HG03558 (cell line): Measurements from ENCODE around the gene TULP1.
"Not testable (repeated sequence)": the region's sequence is repeated elsewhere in the genome, so short reads cannot be mapped to it uniquely, and the experiment has no call there.

ENCODE experiments used
- ATAC-seq: cut with Tn5 transposase; IDR thresholded peaks from one replicate; pipeline ENCODE4 v1.9.1; 2021; ENCODE audit warnings: moderate number of reproducible peaks; ENCODE audit not compliant: unreplicated experiment; ENCODE audit errors: extremely low read depth

The TULP1 gene

DNA sequence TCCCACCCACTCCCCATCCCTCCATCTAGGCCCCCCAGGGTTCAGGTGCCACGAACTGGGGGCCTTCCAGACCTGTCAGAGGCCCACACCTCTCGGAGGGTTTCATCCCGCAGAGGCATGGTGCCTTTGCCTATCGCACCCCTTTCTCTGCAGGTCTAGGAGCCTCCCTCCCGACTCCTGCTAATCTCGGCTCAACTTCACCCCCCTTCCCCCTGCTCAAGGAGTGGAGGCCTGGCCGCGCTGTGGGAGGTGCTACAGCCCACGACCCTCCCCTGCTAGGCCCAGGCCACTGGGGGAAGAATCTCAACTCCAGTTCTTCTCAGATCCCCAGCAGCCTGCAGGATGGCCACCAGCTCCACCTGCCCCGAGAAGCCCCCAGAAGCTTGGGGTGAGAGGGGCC lies at the start of gene TULP1:
Gene TULP1 (minus strand): TSS at position 157 of the 400 bp plus-strand sequence. CDS start 38 bp downstream, at position 119.
- ATAC-seq = no peak

DNA sequence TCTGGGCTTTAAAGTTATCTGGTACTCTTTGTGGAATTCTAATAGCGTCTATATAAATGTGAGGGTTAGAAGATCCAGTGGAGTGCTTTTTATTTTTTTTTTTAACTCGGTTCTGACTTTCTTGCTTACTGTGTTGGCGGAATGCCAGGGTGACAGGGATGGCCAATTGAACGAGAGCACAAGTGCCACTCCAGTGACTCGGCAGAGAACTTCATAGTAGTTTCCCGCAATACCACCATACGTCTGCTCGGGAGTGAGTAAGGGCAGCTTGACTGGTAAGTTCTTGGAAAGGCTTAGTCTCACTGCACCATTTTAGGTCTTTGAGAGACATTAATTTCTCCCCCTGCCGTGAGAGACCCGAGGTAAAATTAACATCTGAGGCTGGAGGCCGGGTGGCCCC lies 49.4 kb upstream of the TULP1 start:
- ATAC-seq = no peak

DNA sequence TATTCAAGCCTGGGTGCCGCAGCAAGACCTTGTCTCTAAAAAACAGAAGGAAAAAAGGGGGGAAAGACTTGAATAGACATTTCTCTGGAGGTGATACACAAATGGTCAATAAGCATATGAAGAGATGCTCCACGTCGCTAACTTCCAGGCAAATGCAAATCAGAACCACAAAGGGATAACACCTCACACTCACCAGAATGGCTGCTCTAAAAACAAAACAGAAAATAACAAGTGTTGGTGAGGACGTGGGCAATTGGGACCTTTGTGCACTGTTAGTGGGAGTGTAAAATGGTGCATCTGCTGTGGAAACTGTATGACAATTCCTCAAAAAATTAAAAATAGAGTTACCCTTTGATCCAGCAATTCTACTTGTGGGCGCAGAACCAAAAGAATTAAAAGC lies 48.4 kb upstream of the TULP1 start:
- ATAC-seq = no peak

DNA sequence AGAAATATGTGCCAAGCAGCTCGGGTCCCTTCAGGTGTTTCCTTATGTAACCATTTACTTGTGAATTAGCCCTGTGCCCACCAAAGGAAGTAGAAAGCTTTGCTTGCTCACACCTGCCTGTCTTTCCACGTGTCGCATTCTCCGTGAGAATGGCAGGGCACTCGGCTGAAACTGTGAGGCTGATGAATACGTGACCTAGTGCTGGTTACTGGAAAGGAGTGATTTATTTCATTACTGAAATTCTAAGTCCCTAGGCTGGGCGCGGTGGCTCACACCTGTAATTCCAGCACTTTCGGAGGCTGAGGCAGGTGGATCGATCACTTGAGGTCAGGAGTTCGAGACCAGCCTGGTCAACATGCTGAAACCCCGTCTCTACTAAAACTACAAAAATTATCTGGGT lies 45.9 kb upstream of the TULP1 start:
- no peak for ATAC-seq

DNA sequence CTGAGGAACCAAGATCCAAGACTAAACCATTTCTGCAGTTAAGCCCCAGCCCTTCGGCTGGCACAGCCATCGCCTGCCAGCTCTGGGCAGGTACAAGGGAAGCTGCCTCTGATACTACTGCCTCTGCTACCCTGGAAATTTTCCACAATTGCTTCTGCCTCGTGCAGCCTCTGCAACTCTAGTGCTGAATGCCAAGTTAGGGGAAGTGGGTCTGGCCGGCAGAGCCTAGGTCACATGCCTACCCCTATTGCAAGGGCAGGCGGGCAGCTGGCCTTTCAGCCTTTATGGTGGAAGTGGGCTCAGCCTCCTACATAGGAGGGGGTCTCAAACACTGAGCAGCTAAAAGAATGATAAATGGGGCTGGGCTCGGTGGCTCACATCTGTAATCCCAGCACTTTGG lies 44.5 kb upstream of the TULP1 start:
- ATAC-seq = no peak

DNA sequence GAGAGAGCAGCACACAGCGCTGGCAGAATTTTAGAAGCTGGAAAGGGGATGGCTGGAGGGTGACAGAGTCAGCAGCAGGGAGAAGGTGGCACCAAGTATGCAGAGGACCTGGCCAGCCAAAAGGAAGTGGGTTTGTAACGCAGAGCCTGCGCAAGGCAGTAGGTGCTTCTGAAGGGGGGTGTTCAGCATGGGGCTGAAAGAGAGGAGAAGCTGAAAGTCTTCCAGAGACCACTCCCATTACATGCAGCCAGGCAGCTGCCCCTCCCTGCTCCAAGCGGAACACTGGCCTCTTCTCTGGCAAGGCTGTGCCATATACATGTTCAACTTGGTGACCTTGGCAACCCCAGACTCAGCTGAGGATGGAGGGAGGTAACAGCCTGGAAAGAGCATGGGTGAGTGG lies 42.1 kb upstream of the TULP1 start:
- no peak for ATAC-seq

DNA sequence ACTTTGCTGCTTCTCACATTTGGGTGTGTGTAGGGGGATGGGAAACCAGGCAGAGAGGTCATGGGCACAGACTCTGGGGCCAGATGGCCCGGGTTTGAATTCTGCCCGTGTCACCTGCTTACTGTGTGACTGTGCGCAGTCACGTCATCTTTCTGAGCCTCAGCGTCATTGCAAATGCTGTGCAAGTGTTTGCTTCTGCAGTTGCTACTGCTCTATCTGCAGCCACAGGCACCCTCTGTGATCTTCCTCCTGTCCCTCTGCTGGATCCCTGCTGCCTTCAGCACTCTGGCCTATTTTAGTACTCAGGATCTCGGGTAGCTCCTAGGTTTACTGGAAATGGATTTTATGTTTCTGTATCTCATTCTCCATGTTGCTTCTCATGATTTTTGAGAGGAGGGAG lies 40.6 kb upstream of the TULP1 start:
- no peak for ATAC-seq

DNA sequence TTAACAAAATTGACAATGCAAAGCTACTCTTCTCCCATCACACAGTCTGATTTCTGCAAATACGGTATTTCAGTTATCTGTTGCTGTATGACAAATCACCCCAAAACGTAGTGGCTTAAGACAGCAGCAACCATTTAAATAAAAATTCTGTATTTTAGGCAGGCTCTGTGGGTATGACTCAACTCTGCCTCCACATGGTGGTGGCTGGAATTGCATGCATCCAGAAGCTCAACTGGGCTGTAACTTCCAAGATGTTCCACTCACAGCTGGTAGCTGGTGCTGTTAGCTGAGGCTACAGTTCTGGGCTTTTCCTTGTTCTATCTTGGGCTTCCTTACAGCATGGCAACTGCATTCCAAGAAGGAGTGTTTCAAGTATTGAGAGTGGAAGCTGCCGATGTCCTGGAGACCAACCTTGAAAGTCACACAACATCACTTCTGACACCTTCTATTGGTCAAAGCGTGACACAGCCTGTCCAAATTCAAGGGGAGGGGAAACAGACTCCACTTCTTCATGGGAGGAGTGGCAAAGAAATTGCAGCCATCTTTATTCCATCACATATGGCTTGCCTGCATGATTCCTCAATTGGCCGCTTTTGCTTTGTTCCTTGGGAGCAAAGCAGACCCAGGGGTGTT lies 39.7 kb upstream of the TULP1 start:
- ATAC-seq = no peak

DNA sequence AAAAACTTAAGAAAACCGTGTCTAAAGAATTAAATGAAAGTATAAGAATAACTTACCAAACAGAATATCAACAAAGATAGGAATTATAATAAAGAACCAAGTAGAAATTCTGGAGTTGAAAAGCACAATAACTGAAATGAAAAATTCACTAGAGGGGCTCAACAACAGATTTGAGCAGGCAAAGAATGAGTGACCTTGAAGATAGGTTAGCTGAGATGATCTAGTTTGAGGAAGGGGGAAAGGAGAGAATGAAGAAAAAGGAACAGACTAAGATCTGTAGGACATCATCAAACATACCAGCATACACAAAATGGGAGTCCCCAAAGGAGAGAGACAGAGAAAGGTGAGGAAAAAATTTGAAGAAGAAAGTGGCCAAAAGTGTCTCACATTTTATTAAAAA lies 37.7 kb upstream of the TULP1 start:
- ATAC-seq = no peak

DNA sequence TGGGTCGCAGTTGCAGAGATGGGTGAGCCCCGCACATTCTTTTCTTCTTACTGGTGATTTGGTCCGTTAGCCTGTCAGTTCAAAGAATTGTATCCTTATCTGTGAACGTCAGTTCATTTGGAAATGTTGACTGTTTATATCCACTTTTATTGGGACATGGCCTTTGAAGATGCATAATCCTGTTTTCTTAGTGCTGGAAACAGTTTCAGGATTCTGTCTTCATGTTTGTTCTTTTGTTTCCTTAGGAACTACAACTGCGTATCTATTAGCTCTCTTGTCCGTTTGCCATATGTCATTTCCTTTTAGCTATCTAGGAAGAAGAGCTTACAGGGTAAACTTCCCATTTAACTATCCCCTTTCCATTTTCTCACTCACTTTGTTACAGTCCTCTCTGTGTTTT lies 35.0 kb upstream of the TULP1 start:
- no peak for ATAC-seq

DNA sequence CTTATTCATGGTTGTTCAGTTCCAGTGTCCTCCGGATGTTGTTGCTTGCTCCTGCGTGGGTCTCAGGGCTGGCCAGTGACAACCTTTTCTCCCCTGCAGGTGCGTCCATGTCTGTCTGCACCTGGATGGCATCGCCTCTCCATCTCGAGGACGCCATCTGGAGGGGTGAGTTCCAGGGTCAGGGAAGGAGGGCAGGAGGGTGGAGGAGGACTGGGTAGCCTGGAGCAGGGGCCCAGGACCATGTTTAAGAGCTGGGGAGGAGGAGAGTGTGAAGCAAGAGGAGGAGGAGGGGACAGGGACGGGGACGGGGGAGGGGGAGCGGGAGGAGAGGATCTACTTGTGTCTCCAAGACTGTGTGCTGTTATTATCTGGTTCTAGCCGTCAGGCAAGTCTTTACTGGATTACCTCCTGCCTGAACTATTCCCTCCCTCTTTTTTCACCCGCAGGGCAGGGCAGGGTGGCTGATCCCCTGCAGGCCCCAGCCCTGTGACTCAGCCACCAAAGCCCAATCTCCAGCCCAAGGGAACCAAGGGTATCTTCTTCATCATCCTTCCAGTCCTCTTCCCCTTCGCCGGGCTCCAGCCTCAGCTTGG lies 32.2 kb upstream of the TULP1 start:
- no peak for ATAC-seq

DNA sequence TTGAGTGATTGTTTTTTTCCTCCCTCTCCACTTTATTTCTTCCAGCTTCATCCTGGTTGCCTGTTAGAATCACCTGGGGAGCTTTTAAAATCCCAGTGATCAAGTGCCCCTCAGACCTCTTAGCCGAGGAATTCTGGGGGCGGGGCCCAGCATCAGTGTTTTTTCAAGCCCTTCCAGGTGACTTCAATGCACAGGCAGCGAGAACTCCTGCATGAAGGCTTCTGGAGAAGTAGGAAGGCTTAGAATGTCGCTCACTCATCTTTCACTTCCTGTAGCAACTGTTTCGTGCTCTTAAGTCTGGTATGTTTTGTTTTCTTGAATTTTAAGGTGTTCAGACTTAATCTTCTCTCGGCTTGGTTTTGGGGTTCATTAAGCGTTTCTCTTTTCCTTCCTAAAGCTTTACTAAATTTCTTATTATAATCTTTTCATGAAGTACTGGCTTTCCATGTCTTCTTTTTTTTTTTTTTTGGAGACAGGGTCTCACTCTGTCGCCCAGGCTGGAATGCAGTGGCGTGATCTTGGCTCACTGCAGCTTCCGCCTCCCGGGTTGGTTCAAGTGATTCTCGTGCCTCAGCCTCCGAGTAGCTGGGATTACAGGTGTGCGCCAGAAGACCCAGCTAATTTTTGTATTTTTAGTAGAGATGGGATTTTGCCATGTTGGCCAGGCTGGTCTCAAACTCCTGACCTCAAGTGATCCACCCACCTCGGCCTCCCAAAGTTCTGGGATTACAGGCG lies 30.9 kb upstream of the TULP1 start:
- ATAC-seq = no peak

DNA sequence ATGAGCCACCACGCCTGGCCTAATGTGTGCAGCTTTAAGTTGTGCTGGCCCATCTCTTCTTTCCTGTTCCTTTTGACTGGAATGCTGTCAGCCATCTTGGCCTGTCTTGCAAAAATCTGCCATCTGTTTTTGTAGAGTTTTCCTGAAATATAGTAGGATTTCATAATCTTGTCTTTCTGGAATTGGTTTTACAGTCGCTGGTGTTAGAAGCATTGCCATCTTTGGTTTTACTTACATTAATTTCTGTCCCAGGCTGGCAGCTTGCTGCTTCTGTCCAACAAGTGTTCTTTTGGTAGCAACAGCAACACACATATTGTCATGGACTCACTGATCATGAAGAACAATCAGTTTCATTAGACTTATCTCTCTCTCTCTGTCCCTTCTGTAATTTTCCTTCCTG lies 29.1 kb upstream of the TULP1 start:
- no peak for ATAC-seq

DNA sequence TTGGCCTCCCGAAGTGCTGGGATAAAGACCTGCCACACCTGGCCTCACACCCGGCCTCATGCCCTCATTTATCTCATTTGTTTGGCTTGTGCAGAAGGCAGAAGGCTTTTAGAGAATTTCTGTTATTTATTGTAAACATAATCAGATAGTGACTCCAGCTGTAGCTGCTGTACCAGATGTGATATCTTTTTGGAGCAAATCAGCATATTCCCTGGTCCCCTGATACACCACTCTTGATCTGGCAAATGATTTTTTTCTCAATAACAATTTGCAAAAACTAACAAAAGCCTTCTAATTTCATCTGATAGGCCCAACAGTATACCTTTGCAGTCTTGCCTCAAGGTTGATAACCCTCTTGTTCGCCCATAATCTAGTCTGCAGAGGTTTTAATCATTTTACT lies 26.5 kb upstream of the TULP1 start:
- no peak for ATAC-seq

DNA sequence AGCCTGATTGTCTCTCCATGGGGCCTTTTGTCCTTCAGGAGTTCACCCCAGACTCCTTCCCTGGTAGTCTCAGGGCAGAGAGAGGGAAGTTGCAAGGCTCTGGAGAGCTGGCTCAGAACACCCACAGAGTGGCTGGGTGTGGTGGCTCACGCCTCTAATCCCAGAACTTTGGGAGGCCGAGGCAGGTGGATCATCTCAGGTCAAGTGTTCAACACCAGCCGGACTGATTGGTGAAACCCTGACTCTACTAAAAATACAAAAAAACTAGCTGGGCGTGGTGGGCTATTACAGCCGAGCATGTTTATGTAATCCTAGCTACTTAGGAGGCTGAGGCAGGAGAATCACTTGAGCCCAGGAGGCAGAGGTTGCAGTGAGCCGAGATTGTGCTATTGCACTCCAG lies 23.2 kb upstream of the TULP1 start:
- ATAC-seq = not testable (repeated sequence)

DNA sequence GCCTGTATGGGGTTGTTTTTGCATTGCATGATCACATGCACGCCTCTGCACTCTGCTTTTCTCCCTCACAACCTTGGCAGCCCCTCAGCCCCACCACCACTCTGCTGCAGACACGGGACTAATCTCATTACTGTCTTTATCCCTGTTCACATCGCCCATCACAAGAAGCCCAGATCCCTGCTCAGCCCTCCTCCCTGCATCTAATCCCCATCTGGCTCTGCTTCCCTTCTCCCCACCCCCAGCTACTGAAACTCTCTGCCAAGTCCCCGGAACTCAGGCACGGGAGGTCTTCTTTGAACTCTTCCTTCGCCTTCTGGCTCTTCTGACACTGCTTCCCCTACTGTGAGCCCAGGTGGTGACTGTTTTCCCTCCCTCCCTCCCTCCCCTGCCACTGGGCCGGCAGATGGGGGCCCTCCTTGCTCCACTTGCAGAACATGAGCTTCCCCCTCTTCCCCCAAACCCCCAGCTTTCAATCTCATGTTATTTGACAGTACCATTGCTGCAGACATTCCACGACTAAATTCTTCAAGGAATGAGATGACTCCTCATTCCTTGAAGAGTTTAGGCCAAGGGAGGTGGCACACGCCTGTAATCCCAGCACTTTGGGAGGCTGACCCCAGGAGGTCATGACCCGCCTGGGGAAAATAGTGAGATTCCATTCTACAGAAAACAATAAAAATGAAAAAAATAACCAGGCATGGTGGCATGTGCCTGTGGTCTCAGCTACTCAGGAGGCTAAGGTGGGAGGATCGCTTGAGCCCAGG lies 21.9 kb upstream of the TULP1 start:
- ATAC-seq = no peak

DNA sequence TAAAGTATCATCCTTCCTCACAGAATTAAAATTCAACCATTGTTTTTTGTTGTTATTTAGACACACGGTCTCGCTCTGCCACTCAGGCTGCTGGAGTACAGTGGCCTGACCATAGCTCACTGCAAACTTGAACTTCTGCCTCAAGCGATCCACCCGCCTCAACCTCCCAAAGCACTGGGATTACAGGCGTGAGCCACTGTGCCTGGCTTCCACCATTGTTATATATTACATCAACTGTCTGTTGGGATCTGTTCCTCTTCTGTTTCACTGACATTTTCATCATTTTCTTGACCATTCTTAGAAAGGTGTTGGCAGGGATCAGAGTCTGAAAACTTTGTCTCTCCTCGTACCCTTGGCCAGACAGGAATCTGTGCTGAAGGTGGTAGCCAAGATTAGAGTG lies 21.3 kb upstream of the TULP1 start:
- no peak for ATAC-seq

DNA sequence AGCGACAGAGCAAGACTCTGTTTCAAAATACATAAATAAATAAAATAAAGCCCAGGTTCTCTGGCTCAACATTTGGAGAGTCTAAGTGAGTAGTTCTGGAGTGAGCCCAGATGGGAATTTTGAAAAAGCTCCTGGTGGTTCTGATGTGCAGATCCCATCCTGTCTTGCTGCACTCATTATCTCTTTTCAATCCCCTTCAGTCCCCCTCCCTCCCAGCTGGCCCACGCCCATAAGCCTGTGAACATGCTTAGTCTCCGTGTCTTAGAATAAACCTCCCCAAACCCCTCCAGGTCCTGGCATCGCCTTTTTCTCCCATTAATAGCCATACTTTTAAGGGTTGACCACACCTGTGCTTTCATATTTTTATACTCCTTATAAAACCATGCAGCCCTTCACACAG lies 19.4 kb upstream of the TULP1 start:
- ATAC-seq = no peak

DNA sequence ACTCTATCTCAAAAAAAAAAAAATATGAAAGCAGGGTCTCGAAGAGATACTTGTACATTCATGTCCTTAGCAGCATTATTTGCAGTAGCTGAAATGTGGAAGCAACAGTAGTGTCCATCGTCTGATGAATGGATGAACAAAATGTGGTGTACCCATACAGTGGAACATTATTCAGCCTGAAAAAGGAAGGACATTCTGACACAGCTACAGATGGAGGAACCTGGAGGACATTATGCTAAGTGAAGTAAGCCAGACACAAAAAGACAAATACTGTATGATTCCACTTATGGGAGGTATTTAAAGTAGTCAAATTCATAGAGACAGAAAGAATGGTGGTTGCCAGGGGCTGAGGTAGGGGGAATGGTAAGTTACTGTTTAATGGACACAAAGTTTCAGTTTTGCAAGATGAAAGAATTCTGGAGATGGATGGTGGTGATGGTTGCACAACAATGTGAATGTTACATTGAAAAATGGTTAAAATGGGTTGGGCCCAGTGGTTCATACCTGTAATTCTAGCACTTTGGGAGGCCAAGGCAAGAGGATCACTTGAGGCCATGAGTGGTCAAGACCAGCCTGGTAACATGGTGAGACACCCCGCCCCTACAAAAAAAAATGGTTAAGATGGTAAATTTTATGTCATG lies 11.8 kb upstream of the TULP1 start:
- ATAC-seq = no peak
